ENCODE measurements around the gene TBRG4. TPM values are rescaled to one million over a fixed set of nuclear protein-coding genes. Genes with fewer than 3 reads are reported as not detected.

The TBRG4 gene
- total and polyA plus RNA-seq, 2 donors (not counting 3 experiments of a cell fraction or from before 2014, with no cell fraction given) = 43.7 to 56.7 TPM

DNA sequence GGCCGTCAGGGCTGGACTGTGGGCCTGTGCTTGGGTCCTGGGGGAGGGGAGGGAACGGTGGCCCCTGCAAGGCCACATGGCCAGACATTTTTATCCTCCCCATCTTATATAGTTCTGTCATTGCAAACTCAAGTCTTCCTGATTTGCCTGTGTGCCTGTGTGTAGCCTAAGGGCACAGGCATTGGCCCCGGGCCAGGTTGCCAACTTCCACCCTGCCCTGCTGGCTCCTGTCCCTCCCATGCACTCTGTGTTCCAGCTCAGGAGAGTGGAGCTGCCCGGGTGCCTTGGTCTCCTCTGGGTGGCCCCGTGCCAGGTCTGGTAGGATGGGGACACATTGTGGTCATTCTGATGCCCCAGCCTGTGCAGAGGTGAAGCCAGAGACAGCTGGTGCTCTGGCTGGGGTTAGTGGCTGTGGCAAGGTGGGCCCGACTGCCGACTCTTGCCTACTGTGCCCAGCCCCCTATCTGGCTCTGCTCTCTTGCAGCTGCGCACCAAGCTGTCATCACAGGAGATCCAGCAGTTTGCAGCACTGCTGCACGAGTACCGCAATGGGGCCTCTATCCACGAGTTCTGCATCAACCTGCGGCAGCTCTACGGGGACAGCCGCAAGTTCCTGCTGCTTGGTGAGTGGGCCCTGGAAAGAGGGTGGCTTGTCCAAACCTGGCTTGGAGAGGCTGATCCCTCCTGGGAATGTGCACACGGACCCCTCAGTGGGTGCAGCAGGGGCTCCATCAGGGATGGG is 37.5 kb downstream of the TBRG4 start:
- POLR2A ChIA-PET = no interaction called here

More for the DNA sequence above, 37.5 kb downstream of the TBRG4 start:
- CTCF ChIA-PET = no interaction called here
- no peak overlapping the region for H2AFZ ChIP-seq (ENCODE audit: low read depth, low read length)
- no peaks in the 10 kb centered on the region for H3K4me1 ChIP-seq (ENCODE audit: control insufficient read depth, extremely low read depth, insufficient read depth, low read length)
- H4K20me1 ChIP-seq (replicated peaks; ENCODE audit: control insufficient read depth, extremely low read depth, insufficient read depth, low read length) = no peaks in the 10 kb centered on the region
- TF ChIP-seq MYC (IDR thresholded peaks at IDR 0.05; ENCODE audit: low read depth, low read length) (no peak), GATA2 (IDR thresholded peaks at IDR 0.05; ENCODE audit: insufficient read depth, insufficient read length, low read depth, low read length) (no peak), CTCF (IDR thresholded peaks at IDR 0.05; ENCODE audit: extremely low read depth in 1 of 2, insufficient read depth in 1 of 2, low read depth in 1 of 2, low read length in 2 of 2) (no peak), JUN (IDR thresholded peaks at IDR 0.05; ENCODE audit: borderline replicate concordance, insufficient read depth, insufficient read length, low read depth) (no peak), EZH2 (IDR thresholded peaks at IDR 0.05; ENCODE audit: borderline replicate concordance, low read depth, low read length, severe bottlenecking) (no peak), POLR2A (IDR thresholded peaks at IDR 0.05; ENCODE audit: low read depth, low read length) (no peak), FOS (IDR thresholded peaks at IDR 0.05; ENCODE audit: borderline replicate concordance, insufficient read depth, low read length) (no peak), POLR2AphosphoS5 (IDR thresholded peaks at IDR 0.05; ENCODE audit: insufficient read depth, low read depth, low read length) (no peak)
- TF ChIP-seq, protein P1, sequence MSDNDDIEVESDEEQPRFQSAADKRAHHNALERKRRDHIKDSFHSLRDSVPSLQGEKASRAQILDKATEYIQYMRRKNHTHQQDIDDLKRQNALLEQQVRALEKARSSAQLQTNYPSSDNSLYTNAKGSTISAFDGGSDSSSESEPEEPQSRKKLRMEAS (IDR thresholded peaks at IDR 0.05; ENCODE audit: insufficient read depth, insufficient read length) = no peak
- no peak overlapping the region for H3K4me2 ChIP-seq (ENCODE audit: insufficient read depth, low read length)
- no peak overlapping the region for H3K9ac ChIP-seq (replicated peaks; ENCODE audit: extremely low read depth, insufficient read depth, low read length)
- no peaks in the 10 kb centered on the region for H3K9me3 ChIP-seq (replicated peaks; ENCODE audit: control insufficient read depth, insufficient read depth, low read length)
- dilution Hi-C loops (cut with MboI; ENCODE audit: extremely low pct_ligation_motif_present, low sequenced_read_pairs) (no loop called here), intact Hi-C loops (cut with micrococcal nuclease) (no loop called here)
- no peak for FAIRE-seq
- no TSS peak for BruUV-seq (replicated peaks)
- DNase-seq (ENCODE audit: low read depth, low spot score) = no peak
- H3K4me3 ChIP-seq (replicated peaks in 1 of 3; ENCODE audit: insufficient read depth in 1 of 3, low read depth in 1 of 3, low read length in 3 of 3) = no peak overlapping the region
- H3K27me3 ChIP-seq (ENCODE audit: control insufficient read depth in 2 of 2, insufficient read depth in 2 of 2, low read length in 2 of 2) = no peaks in the 10 kb centered on the region
- H3K79me2 ChIP-seq (ENCODE audit: control insufficient read depth, insufficient read depth, low read length) = no peaks in the 10 kb centered on the region
- peaks cover 4 to 47% of the 10 kb centered on the region in 2 experiments for H3K36me3 ChIP-seq (ENCODE audit: control insufficient read depth in 2 of 2, extremely low read depth in 1 of 2, insufficient read depth in 2 of 2, low read length in 2 of 2)
- no peak overlapping the region for H3K27ac ChIP-seq (ENCODE audit: insufficient read depth, low read depth, low read length)
- H3K9me1 ChIP-seq (replicated peaks; ENCODE audit: control insufficient read depth, extremely low read depth, insufficient read depth, low read length) = no peaks in the 10 kb centered on the region
